Upper lobe of left lung (tissue), 6 donors: ENCODE results near the gene KCNQ4. TPM values are rescaled to one million over a fixed set of nuclear protein-coding genes. Genes with fewer than 3 reads are reported as not detected.

Experiments used
- ATAC-seq, 2 donors: fragments of 200-7000 bp; cut with Tn5 transposase; one replicate each; pipeline ENCODE4 v1.9.1; 2022; ENCODE audit warnings: mild to moderate bottlenecking in 2 of 2, moderate library complexity in 2 of 2; ENCODE audit not compliant: low FRiP score in 2 of 2
- DNase-seq, 2 donors: peaks; one replicate each; pipeline ENCODE4 v3.0.0-alpha.2; 2019 to 2020
- H3K27ac ChIP-seq, 4 donors: fragments of 200-600 bp; sonication (generic); one replicate each; pipeline ENCODE4 v1.5.1; 2016 to 2019
- H3K27me3 ChIP-seq, 4 donors: fragments of 200-600 bp; sonication (generic); one replicate each; pipeline ENCODE4 v1.5.1; 2017 to 2019
- H3K36me3 ChIP-seq, 4 donors: fragments of 200-600 bp; sonication (generic); one replicate each; pipeline ENCODE4 v1.5.1; 2016 to 2019
- H3K4me1 ChIP-seq, 4 donors: fragments of 200-600 bp; sonication (generic); one replicate each; pipeline ENCODE4 v1.5.1; 2018 to 2019
- H3K4me3 ChIP-seq, 4 donors: fragments of 200-600 bp; sonication (generic); one replicate each; pipeline ENCODE4 v1.5.1; 2017 to 2019; ENCODE audit warnings: mild to moderate bottlenecking in 2 of 4, moderate library complexity in 1 of 4
- H3K9me3 ChIP-seq, 4 donors: fragments of 200-600 bp; sonication (generic); one replicate each; pipeline ENCODE4 v1.5.1; 2018 to 2019
- CTCF ChIP-seq, 6 experiments: fragments of 450-650 bp in 4 of 6; fragments of 200-600 bp in 2 of 6; sonication (generic) in 2 of 6; IDR thresholded peaks; one replicate each; pipeline ENCODE4 v1.5.1; 2016 to 2019; ENCODE audit warnings: antibody characterized with exemption in 6 of 6
- EP300 ChIP-seq, 4 donors: sonication (generic); formaldehyde crosslinking; IDR thresholded peaks; one replicate each; pipeline ENCODE4 v1.5.1; 2017; ENCODE audit warnings: antibody characterized with exemption in 4 of 4, control low read depth in 2 of 4
- POLR2A ChIP-seq, 4 donors: fragments of 450-650 bp; IDR thresholded peaks; one replicate each; pipeline ENCODE4 v1.5.1; 2016 to 2017; ENCODE audit warnings: antibody characterized with exemption in 4 of 4, mild to moderate bottlenecking in 2 of 4
- POLR2AphosphoS5 ChIP-seq, 2 donors: sonication (generic); formaldehyde crosslinking; IDR thresholded peaks; one replicate each; pipeline ENCODE4 v1.5.1; 2017; ENCODE audit warnings: antibody characterized with exemption in 2 of 2
- WGBS, 2 donors: methylation state at CpG; one replicate each; pipeline ENCODE4 v1.1.5; 2017 to 2018; 5-methylcytosine and 5-hydroxymethylcytosine counted together
- total RNA-seq, 6 donors: library from RNA; depleted of rRNA in 4 of 6; stranded (reverse); fragments of >200 nt in 4 of 6; gene quantifications; one replicate each; pipeline versions ENCODE4 v1.1.0 to v1.2.1, GENCODE V29; 2016 to 2021
- donor health status: DM: no; HTN: no; CAD: no; lungs with moderate emphysema.
- donor health status: DM: no; HTN: yes; CAD: no; lungs with severe emphysema.

The KCNQ4 gene
- total RNA-seq, 6 donors from 2014 or later = 0.44 to 0.89 (median 0.60) TPM; not detected in 1

- ATAC-seq = no peak
- WGBS, 2 donors = 71 to 72% methylated on average over 5 to 6 of the region's 6 CpGs
Measured at GRCh38 chr1:40847023-40847745, 63.6 kb downstream of the KCNQ4 start.

GRCh38 chr1:40848530-40849189 lies 65.1 kb downstream of the KCNQ4 start:
- no peaks in the 10 kb centered on the region for H3K9me3 ChIP-seq
- peak; percentile 80 to 81 for ATAC-seq
- peak in 1 of 2 donors; percentile 76 for DNase-seq
- no peak for TF ChIP-seq POLR2AphosphoS5 (IDR thresholded peaks at IDR 0.05)
- TF ChIP-seq CTCF (IDR thresholded peaks at IDR 0.05) = peak; percentile 78 to 90 (median 84)
- 68 to 73% methylated on average over 4 to 5 of the region's 6 CpGs for WGBS, 2 donors
- no peaks in the 10 kb centered on the region for H3K36me3 ChIP-seq
- H3K27me3 ChIP-seq = no peaks in the 10 kb centered on the region
- H3K27ac ChIP-seq = no peak overlapping the region
- peaks cover 0 to 6% (median 5%) of the 10 kb centered on the region in 4 donors for H3K4me1 ChIP-seq
- no peak overlapping the region for H3K4me3 ChIP-seq

More at GRCh38 chr1:40847023-40847745, 63.6 kb downstream of the KCNQ4 start:
- Histone ChIP-seq H3K9me3 (no peaks in the 10 kb centered on the region), H3K27me3 (no peaks in the 10 kb centered on the region), H3K27ac (no peak overlapping the region), H3K4me1 (peaks cover 0 to 6% (median 5%) of the 10 kb centered on the region in 4 donors), H3K4me3 (no peak overlapping the region), H3K36me3 (no peaks in the 10 kb centered on the region)
- TF ChIP-seq POLR2A (IDR thresholded peaks at IDR 0.05) (no peak), POLR2AphosphoS5 (IDR thresholded peaks at IDR 0.05) (no peak), CTCF (IDR thresholded peaks at IDR 0.05) (no peak), EP300 (IDR thresholded peaks at IDR 0.05) (no peak)
- DNase-seq = no peak

GRCh38 chr1:40849801-40850592 lies 66.4 kb downstream of the KCNQ4 start:
- no peaks in the 10 kb centered on the region for H3K27me3 ChIP-seq
- no peaks in the 10 kb centered on the region for H3K9me3 ChIP-seq
- TF ChIP-seq EP300 (IDR thresholded peaks at IDR 0.05) (no peak), CTCF (IDR thresholded peaks at IDR 0.05) (peak; percentile 78 to 92 (median 88))
- DNase-seq (peak in 1 of 2 donors; percentile 78), ATAC-seq (peak; percentile 88 to 92)
- H3K4me1 ChIP-seq = peaks cover 0 to 6% (median 5%) of the 10 kb centered on the region in 4 donors
- WGBS, 2 donors = 13 to 14% methylated on average over 12 of the region's 12 CpGs
- H3K4me3 ChIP-seq = no peak overlapping the region
- no peak overlapping the region for H3K27ac ChIP-seq
- no peaks in the 10 kb centered on the region for H3K36me3 ChIP-seq

- no peaks in the 10 kb centered on the region for H3K36me3 ChIP-seq
- no peak overlapping the region for H3K27ac ChIP-seq
- H3K9me3 ChIP-seq = no peaks in the 10 kb centered on the region
- ATAC-seq (no peak), DNase-seq (no peak)
- TF ChIP-seq POLR2A (IDR thresholded peaks at IDR 0.05) = no peak
- no peak for TF ChIP-seq POLR2AphosphoS5 (IDR thresholded peaks at IDR 0.05)
- TF ChIP-seq CTCF (IDR thresholded peaks at IDR 0.05) = no peak
- no peak for TF ChIP-seq EP300 (IDR thresholded peaks at IDR 0.05)
- H3K4me3 ChIP-seq = no peak overlapping the region
- no peaks in the 10 kb centered on the region for H3K27me3 ChIP-seq
- H3K4me1 ChIP-seq = peaks cover 0 to 6% (median 5%) of the 10 kb centered on the region in 4 donors
- WGBS, 2 donors = 80 to 89% methylated on average over 6 of the region's 6 CpGs
Measured at GRCh38 chr1:40851643-40852042, 68.1 kb downstream of the KCNQ4 start.
